Peyer's patch (tissue), 4 donors: ENCODE data around the gene SCARF2.

Source experiments
- CTCF ChIP-seq, 6 experiments: fragments of 450-650 bp in 4 of 6; fragments of 200-600 bp in 2 of 6; sonication (generic) in 1 of 6; IDR thresholded peaks; one replicate each; pipeline ENCODE4 v1.5.1; 2017 to 2019; ENCODE audit warnings: antibody characterized with exemption in 6 of 6, mild to moderate bottlenecking in 3 of 6, moderate library complexity in 1 of 6
- POLR2A ChIP-seq, 2 donors: fragments of 450-650 bp; IDR thresholded peaks; one replicate each; pipeline ENCODE4 v1.5.1; 2017; ENCODE audit warnings: antibody characterized with exemption in 2 of 2, mild to moderate bottlenecking in 2 of 2, moderate library complexity in 2 of 2

GRCh38 chr22:20459862-20460261 lies 22.2 kb upstream of the SCARF2 start:
- TF ChIP-seq CTCF (IDR thresholded peaks at IDR 0.05) (no peak), POLR2A (IDR thresholded peaks at IDR 0.05) (no peak)
